ENCODE measurements around the gene KIF3A. TPM values are rescaled to one million over a fixed set of nuclear protein-coding genes. Genes with fewer than 3 reads are reported as not detected.
A peak's percentile ranks its signal among the peaks of the same experiment; 100 is the strongest.

KIF3A gene
- total RNA-seq, 1 experiment from 2014 or later = 13.2 TPM

DNA sequence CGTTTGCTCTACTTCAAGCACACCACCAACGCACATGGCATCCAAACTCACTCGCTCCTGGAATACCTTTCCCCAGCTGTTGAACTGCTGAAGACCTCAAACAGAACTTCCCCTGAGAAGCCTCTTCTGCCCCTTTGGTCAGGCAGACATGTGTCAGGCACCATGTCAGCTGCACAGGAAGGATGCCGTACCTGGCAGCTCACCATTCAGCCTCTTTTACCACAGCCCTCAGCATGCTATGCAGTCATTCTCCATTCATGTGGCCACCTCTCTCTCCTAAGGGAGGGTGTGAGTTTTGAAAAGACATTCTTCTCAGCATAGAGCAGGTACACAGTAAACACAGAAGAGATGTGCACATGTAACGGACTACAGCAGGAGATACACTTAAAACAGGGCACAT lies 49.4 kb downstream of the KIF3A start:
- no peak overlapping the region for H2AK5ac ChIP-seq (ENCODE audit: insufficient read length, low read length)
- Mint-ChIP-seq H3K27ac (no peak overlapping the region), H3K36me3 (ENCODE audit: insufficient read depth in 1 of 3, low read depth in 3 of 3) (peaks cover 0 to 3% (median 0%) of the 10 kb centered on the region in 3 experiments; a peak in 2 of 7 replicates), H3K27me3 (ENCODE audit: low read depth) (no peaks in the 10 kb centered on the region), H3K9me3 (no peaks in the 10 kb centered on the region), H3K4me3 (no peak overlapping the region), H3K4me1 (0 out of 4 replicates have a peak, but pooled peaks cover 0 to 3% of the 10 kb centered on the region in 2 experiments)
- H3K56ac ChIP-seq (ENCODE audit: insufficient read length, low read depth, low read length) = no peak overlapping the region
- H3K79me2 ChIP-seq (ENCODE audit: insufficient read depth, low read length) = no peaks in the 10 kb centered on the region
- no peak overlapping the region for H4K8ac ChIP-seq (replicated peaks; ENCODE audit: insufficient read length, low read depth, low read length)
- H2BK20ac ChIP-seq (ENCODE audit: low read depth, low read length, poor library complexity, severe bottlenecking) = no peak overlapping the region
- H2BK12ac ChIP-seq (ENCODE audit: insufficient read length, low read depth, low read length) = no peak overlapping the region
- H3K9ac ChIP-seq (ENCODE audit: extremely low read depth, insufficient read length, low read length) = no peak overlapping the region
- H3T11ph ChIP-seq (ENCODE audit: low read length) = no peak overlapping the region
- no peaks in the 10 kb centered on the region for H3K27me3 ChIP-seq (ENCODE audit: insufficient read depth, low read length)
- H4K91ac ChIP-seq (ENCODE audit: insufficient read length, low read depth, low read length) = no peak overlapping the region
- no peak overlapping the region for H2BK15ac ChIP-seq (ENCODE audit: low read depth, low read length)
- no peak overlapping the region for H2AFZ ChIP-seq (ENCODE audit: low read length)
- no peaks in the 10 kb centered on the region for H3K23me2 ChIP-seq (ENCODE audit: insufficient read length, low read depth, low read length, poor library complexity, severe bottlenecking)
- H3K4me1 ChIP-seq (ENCODE audit: insufficient read depth, low read length) = no peaks in the 10 kb centered on the region
- DNase-seq = peak; percentile 17
- no peak overlapping the region for H2BK120ac ChIP-seq (ENCODE audit: low read depth, low read length, poor library complexity, severe bottlenecking)
- no peak overlapping the region for H2BK5ac ChIP-seq (ENCODE audit: insufficient read length, low read length)
- no peak for TF ChIP-seq CTCF (conservative IDR thresholded peaks at IDR 0.05)
- H4K20me1 ChIP-seq (ENCODE audit: control insufficient read depth, insufficient read depth, insufficient read length) = no peaks in the 10 kb centered on the region
- H4K5ac ChIP-seq (ENCODE audit: insufficient read length, low read depth, low read length) = no peak overlapping the region
- no peak overlapping the region for H3K27ac ChIP-seq (ENCODE audit: insufficient read length, low read depth, low read length)
- H3K79me1 ChIP-seq (ENCODE audit: insufficient read depth, low read depth, low read length, poor library complexity, severe bottlenecking) = no peaks in the 10 kb centered on the region
- H3K4ac ChIP-seq (ENCODE audit: low read depth, low read length) = no peak overlapping the region
- no peaks in the 10 kb centered on the region for H3K9me3 ChIP-seq (ENCODE audit: control insufficient read depth, low read depth, low read length)
- no peak overlapping the region for H3K4me2 ChIP-seq (ENCODE audit: insufficient read depth, insufficient read length, low read length)
- H3K18ac ChIP-seq (ENCODE audit: insufficient read length, low read depth, low read length) = no peak overlapping the region
- H3K14ac ChIP-seq (ENCODE audit: insufficient read depth, low read length) = no peak overlapping the region
- H3K23ac ChIP-seq (ENCODE audit: insufficient read length, low read depth, low read length) = no peak overlapping the region
- no CpG with 5 or more reads among the region's 5 CpGs for WGBS (ENCODE audit: extremely low coverage, insufficient read length, low lambda C conversion rate)
